WTC11 (cell line): Measurements from ENCODE around the gene ZNF467. TPM values are rescaled to one million over a fixed set of nuclear protein-coding genes. Genes with fewer than 3 reads are reported as not detected.

Experiments
- ATAC-seq: fragments of 200-7000 bp; cut with Tn5 transposase; 2 replicates; pipeline ENCODE4 v1.10.0; 2021; ENCODE audit warnings: mild to moderate bottlenecking, moderate library complexity
- CTCF ChIA-PET: fragments of 300-600 bp; sonication (Branson Sonifier 250); formaldehyde crosslinking; loops from one replicate; lab custom pipeline; 2021; ENCODE audit warnings: antibody characterized with exemption; lab: Charles Lee
- POLR2A ChIA-PET: fragments of 350-600 bp; sonication (Branson Sonifier 250); formaldehyde crosslinking; loops from one replicate; lab custom pipeline; 2021; ENCODE audit warnings: antibody characterized with exemption; lab: Charles Lee
- DNase-seq: peaks from one replicate; pipeline ENCODE4 v3.0.0; 2021; ENCODE audit warnings: low spot score
- H3K27ac Mint-ChIP-seq: 2 replicates; pipeline ENCODE4 v1.8.0; 2021; ENCODE audit warnings: mixed read lengths
- H3K27me3 Mint-ChIP-seq: 2 replicates; pipeline ENCODE4 v1.8.0; 2021; ENCODE audit warnings: low read depth, mild to moderate bottlenecking, moderate library complexity, mixed read lengths
- H3K36me3 Mint-ChIP-seq: 2 replicates; pipeline ENCODE4 v1.8.0; 2021; ENCODE audit warnings: mixed read lengths
- H3K4me1 Mint-ChIP-seq: 2 replicates; pipeline ENCODE4 v1.8.0; 2022; ENCODE audit warnings: mixed read lengths
- H3K4me3 Mint-ChIP-seq: 2 replicates; pipeline ENCODE4 v1.8.0; 2021; ENCODE audit warnings: mild to moderate bottlenecking, moderate library complexity, mixed read lengths
- H3K9me3 Mint-ChIP-seq: 2 replicates; pipeline ENCODE4 v1.8.0; 2021; ENCODE audit warnings: mixed read lengths
- CREM ChIP-seq: sonication (generic); formaldehyde crosslinking; IDR thresholded peaks from 2 replicates; pipeline ENCODE4 v1.8.1; 2022; ENCODE audit warnings: mild to moderate bottlenecking, missing genetic modification reagents, moderate library complexity
- FOXP1 ChIP-seq: sonication (generic); formaldehyde crosslinking; IDR thresholded peaks from 2 replicates; pipeline ENCODE4 v1.8.0; 2022; ENCODE audit warnings: missing genetic modification reagents, mild to moderate bottlenecking, moderate library complexity, borderline replicate concordance
- GRHL2 ChIP-seq: fragments of 250-450 bp; sonication (Bioruptor Pico); IDR thresholded peaks from 2 replicates; pipeline ENCODE4 v1.8.0; 2022; ENCODE audit warnings: mild to moderate bottlenecking, moderate library complexity; ENCODE audit not compliant: insufficient replicate concordance, severe bottlenecking
- JUN ChIP-seq: sonication (generic); formaldehyde crosslinking; IDR thresholded peaks from 2 replicates; pipeline ENCODE4 v1.8.0; 2023; ENCODE audit warnings: mild to moderate bottlenecking, missing genetic modification reagents
- NR1H2 ChIP-seq: sonication (generic); formaldehyde crosslinking; IDR thresholded peaks from 2 replicates; pipeline ENCODE4 v1.9.0; 2021; ENCODE audit warnings: mild to moderate bottlenecking, moderate library complexity, missing genetic modification reagents
- NR2C2 ChIP-seq: sonication (generic); formaldehyde crosslinking; IDR thresholded peaks from 2 replicates; pipeline ENCODE4 v1.8.0; 2022; ENCODE audit warnings: mild to moderate bottlenecking, missing genetic modification reagents
- SMAD3 ChIP-seq: sonication (generic); formaldehyde crosslinking; IDR thresholded peaks from 2 replicates; pipeline ENCODE4 v1.8.0; 2022; ENCODE audit warnings: missing genetic modification reagents, mild to moderate bottlenecking, borderline replicate concordance
- SMAD4 ChIP-seq: sonication (generic); formaldehyde crosslinking; IDR thresholded peaks from 2 replicates; pipeline ENCODE4 v1.8.0; 2022; ENCODE audit warnings: mild to moderate bottlenecking, missing genetic modification reagents
- SP1 ChIP-seq: sonication (generic); formaldehyde crosslinking; conservative IDR thresholded peaks from 2 replicates; pipeline ENCODE4 v1.8.1; 2022; ENCODE audit warnings: missing genetic modification reagents
- TP53 ChIP-seq: sonication (generic); formaldehyde crosslinking; IDR thresholded peaks from 2 replicates; pipeline ENCODE4 v1.8.1; 2023; ENCODE audit warnings: mild to moderate bottlenecking, missing genetic modification reagents
- ZNF121 ChIP-seq: sonication (generic); formaldehyde crosslinking; IDR thresholded peaks from 2 replicates; pipeline ENCODE4 v1.8.0; 2023; ENCODE audit warnings: missing genetic modification reagents
- ZNF232 ChIP-seq: sonication (generic); formaldehyde crosslinking; IDR thresholded peaks from 2 replicates; pipeline ENCODE4 v1.8.0; 2022; ENCODE audit warnings: mild to moderate bottlenecking, missing genetic modification reagents
- total RNA-seq: library from RNA; stranded (reverse); gene quantifications from 3 replicates; pipeline ENCODE4 v1.2.3, GENCODE V29; 2021
- TF ChIP-seq, protein P1 (sequence below): sonication (generic); formaldehyde crosslinking; IDR thresholded peaks from 2 replicates; pipeline ENCODE4 v1.8.1; 2023; ENCODE audit warnings: mild to moderate bottlenecking, missing genetic modification reagents, moderate library complexity
- TF ChIP-seq, protein P2 (sequence below): sonication (generic); formaldehyde crosslinking; IDR thresholded peaks from 2 replicates; pipeline ENCODE4 v1.8.1; 2022; ENCODE audit warnings: mild to moderate bottlenecking, moderate library complexity, missing genetic modification reagents
- TF ChIP-seq, protein P3 (sequence below): fragments of 250-450 bp; sonication (Bioruptor Pico); IDR thresholded peaks from 2 replicates; pipeline ENCODE4 v1.9.0; 2021; ENCODE audit warnings: mild to moderate bottlenecking
- TF ChIP-seq, protein P4 (sequence below): fragments of 250-450 bp; sonication (Bioruptor Pico); IDR thresholded peaks from 2 replicates; pipeline ENCODE4 v1.9.0; 2021; ENCODE audit warnings: mild to moderate bottlenecking, borderline replicate concordance
- TF ChIP-seq, protein P5 (sequence below): sonication (generic); formaldehyde crosslinking; conservative IDR thresholded peaks from 2 replicates; pipeline ENCODE4 v1.8.1; 2023; ENCODE audit warnings: mild to moderate bottlenecking, low read depth, missing genetic modification reagents, moderate library complexity
- TF ChIP-seq, protein P6 (sequence below): sonication (generic); formaldehyde crosslinking; IDR thresholded peaks from 2 replicates; pipeline ENCODE4 v1.8.1; 2022; ENCODE audit warnings: missing genetic modification reagents, borderline replicate concordance

ZNF467 gene
- total RNA-seq, 1 experiment from 2014 or later, result 0.70 TPM

DNA sequence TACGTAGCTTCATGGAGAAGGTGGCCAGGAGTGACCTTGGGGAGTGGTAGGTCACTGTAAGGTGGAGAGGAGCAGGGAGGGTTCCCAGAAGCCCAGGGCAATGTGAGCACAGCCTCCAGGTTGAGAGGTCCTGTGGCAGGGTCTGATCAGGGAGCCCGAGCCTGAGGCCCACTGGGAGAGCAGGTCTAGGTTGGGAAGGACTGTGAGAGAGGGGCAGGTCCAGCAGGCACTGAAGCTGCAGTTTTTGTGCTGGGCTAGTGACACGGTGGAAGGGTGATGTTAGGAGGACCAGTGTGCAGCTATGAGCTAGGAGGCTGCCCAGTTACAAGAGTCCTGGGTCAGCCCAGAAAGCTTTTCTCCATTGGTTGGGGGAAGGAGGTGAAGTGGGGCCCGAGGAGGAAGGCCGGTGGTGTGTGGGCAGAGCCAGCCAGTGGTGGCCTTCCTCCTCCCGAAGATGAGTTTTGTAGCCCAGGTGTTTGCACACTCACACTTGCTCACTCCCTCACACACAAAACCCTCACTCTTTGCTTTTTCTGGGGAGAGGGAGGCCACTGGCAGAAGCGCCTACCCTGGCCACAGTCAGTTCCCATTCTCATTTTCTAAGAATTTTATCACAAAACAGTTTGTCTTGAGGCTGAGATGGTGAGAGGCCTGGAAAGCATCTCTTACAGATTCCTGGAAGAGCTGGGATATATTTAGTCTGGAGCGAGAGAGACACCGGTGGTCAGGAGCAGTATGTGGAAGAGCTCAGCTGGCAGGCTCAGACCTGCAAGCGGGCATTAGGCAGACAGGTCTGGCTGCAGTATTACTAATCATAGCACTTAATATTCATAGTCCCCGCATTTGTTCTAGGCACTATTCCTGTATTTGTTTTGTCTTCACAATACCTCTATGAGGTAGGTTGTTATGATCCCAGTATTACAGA is 57.1 kb downstream of the ZNF467 start:
- H3K27me3 Mint-ChIP-seq, result peaks cover 18% of the 10 kb centered on the region

DNA sequence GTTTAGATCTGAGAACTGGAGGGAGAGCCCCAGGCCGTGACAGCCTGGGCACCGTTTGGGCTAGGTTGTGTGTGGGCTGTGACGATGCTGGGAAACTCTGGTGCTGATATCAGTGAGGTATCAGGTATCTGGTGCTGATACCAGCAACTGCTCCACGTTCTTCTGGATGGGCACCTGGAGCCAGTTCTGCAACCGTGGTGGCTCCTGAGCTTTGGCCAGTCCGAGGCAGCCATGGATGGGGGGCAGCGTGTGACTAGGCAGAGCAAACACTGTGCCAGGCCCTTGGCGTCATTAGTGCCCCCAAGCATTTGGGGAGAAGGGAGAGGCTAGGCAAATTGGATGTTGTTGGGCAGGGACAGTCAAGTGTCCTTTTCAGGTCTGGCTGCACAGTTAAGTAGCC is 57.9 kb downstream of the ZNF467 start:
- Mint-ChIP-seq H3K4me3 (peak overlapping the region; percentile 88), H3K27me3 (peaks cover 26% of the 10 kb centered on the region), H3K27ac (0 out of 2 replicates have a peak overlapping the region, but pooled peaks have one; percentile 4), H3K4me1 (peaks cover 14% of the 10 kb centered on the region), H3K9me3 (peaks cover 17% of the 10 kb centered on the region), H3K36me3 (peaks cover 18% of the 10 kb centered on the region)
- DNase-seq (no peak), ATAC-seq (no peak)
- ChIA-PET CTCF (interaction anchor here (3.5 to 3.8 kb wide), 2 partner anchors 27 to 53 kb away, joined by 15 to 28 read pairs; no protein-coding TSS in a partner anchor), POLR2A (no interaction called here)
- TF ChIP-seq TP53 (CRISPR knock-in tag) (no peak), GRHL2 (CRISPR knock-in tag) (no peak), FOXP1 (CRISPR knock-in tag) (no peak), NR1H2 (no peak), JUN (CRISPR knock-in tag) (no peak), ZNF121 (CRISPR knock-in tag) (no peak), CREM (CRISPR knock-in tag) (no peak), SMAD3 (no peak), SMAD4 (CRISPR knock-in tag) (no peak), NR2C2 (CRISPR knock-in tag) (no peak)
- TF ChIP-seq, protein P1, sequence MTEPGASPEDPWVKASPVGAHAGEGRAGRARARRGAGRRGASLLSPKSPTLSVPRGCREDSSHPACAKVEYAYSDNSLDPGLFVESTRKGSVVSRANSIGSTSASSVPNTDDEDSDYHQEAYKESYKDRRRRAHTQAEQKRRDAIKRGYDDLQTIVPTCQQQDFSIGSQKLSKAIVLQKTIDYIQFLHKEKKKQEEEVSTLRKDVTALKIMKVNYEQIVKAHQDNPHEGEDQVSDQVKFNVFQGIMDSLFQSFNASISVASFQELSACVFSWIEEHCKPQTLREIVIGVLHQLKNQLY (CRISPR knock-in tag), result no peak
- TF ChIP-seq, protein P2, sequence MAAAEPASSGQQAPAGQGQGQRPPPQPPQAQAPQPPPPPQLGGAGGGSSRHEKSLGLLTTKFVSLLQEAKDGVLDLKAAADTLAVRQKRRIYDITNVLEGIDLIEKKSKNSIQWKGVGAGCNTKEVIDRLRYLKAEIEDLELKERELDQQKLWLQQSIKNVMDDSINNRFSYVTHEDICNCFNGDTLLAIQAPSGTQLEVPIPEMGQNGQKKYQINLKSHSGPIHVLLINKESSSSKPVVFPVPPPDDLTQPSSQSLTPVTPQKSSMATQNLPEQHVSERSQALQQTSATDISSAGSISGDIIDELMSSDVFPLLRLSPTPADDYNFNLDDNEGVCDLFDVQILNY (CRISPR knock-in tag), result no peak
- TF ChIP-seq, protein P3, sequence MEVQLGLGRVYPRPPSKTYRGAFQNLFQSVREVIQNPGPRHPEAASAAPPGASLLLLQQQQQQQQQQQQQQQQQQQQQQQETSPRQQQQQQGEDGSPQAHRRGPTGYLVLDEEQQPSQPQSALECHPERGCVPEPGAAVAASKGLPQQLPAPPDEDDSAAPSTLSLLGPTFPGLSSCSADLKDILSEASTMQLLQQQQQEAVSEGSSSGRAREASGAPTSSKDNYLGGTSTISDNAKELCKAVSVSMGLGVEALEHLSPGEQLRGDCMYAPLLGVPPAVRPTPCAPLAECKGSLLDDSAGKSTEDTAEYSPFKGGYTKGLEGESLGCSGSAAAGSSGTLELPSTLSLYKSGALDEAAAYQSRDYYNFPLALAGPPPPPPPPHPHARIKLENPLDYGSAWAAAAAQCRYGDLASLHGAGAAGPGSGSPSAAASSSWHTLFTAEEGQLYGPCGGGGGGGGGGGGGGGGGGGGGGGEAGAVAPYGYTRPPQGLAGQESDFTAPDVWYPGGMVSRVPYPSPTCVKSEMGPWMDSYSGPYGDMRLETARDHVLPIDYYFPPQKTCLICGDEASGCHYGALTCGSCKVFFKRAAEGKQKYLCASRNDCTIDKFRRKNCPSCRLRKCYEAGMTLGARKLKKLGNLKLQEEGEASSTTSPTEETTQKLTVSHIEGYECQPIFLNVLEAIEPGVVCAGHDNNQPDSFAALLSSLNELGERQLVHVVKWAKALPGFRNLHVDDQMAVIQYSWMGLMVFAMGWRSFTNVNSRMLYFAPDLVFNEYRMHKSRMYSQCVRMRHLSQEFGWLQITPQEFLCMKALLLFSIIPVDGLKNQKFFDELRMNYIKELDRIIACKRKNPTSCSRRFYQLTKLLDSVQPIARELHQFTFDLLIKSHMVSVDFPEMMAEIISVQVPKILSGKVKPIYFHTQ (CRISPR knock-in tag), result no peak
- TF ChIP-seq, protein P4, sequence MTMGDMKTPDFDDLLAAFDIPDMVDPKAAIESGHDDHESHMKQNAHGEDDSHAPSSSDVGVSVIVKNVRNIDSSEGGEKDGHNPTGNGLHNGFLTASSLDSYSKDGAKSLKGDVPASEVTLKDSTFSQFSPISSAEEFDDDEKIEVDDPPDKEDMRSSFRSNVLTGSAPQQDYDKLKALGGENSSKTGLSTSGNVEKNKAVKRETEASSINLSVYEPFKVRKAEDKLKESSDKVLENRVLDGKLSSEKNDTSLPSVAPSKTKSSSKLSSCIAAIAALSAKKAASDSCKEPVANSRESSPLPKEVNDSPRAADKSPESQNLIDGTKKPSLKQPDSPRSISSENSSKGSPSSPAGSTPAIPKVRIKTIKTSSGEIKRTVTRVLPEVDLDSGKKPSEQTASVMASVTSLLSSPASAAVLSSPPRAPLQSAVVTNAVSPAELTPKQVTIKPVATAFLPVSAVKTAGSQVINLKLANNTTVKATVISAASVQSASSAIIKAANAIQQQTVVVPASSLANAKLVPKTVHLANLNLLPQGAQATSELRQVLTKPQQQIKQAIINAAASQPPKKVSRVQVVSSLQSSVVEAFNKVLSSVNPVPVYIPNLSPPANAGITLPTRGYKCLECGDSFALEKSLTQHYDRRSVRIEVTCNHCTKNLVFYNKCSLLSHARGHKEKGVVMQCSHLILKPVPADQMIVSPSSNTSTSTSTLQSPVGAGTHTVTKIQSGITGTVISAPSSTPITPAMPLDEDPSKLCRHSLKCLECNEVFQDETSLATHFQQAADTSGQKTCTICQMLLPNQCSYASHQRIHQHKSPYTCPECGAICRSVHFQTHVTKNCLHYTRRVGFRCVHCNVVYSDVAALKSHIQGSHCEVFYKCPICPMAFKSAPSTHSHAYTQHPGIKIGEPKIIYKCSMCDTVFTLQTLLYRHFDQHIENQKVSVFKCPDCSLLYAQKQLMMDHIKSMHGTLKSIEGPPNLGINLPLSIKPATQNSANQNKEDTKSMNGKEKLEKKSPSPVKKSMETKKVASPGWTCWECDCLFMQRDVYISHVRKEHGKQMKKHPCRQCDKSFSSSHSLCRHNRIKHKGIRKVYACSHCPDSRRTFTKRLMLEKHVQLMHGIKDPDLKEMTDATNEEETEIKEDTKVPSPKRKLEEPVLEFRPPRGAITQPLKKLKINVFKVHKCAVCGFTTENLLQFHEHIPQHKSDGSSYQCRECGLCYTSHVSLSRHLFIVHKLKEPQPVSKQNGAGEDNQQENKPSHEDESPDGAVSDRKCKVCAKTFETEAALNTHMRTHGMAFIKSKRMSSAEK (CRISPR knock-in tag), result no peak
- TF ChIP-seq, protein P5, sequence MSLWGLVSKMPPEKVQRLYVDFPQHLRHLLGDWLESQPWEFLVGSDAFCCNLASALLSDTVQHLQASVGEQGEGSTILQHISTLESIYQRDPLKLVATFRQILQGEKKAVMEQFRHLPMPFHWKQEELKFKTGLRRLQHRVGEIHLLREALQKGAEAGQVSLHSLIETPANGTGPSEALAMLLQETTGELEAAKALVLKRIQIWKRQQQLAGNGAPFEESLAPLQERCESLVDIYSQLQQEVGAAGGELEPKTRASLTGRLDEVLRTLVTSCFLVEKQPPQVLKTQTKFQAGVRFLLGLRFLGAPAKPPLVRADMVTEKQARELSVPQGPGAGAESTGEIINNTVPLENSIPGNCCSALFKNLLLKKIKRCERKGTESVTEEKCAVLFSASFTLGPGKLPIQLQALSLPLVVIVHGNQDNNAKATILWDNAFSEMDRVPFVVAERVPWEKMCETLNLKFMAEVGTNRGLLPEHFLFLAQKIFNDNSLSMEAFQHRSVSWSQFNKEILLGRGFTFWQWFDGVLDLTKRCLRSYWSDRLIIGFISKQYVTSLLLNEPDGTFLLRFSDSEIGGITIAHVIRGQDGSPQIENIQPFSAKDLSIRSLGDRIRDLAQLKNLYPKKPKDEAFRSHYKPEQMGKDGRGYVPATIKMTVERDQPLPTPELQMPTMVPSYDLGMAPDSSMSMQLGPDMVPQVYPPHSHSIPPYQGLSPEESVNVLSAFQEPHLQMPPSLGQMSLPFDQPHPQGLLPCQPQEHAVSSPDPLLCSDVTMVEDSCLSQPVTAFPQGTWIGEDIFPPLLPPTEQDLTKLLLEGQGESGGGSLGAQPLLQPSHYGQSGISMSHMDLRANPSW (CRISPR knock-in tag), result no peak

More for the DNA sequence above, 57.1 kb downstream of the ZNF467 start:
- ChIA-PET CTCF (interaction anchor here (0.6 to 3.8 kb wide), 5 partner anchors 12 to 92 kb away, joined by 3 to 28 read pairs (median 4); no protein-coding TSS in a partner anchor), POLR2A (no interaction called here)
- Mint-ChIP-seq H3K4me3 (peak overlapping the region; percentile 88), H3K9me3 (peaks cover 9% of the 10 kb centered on the region), H3K4me1 (peaks cover 14% of the 10 kb centered on the region), H3K36me3 (peaks cover 13% of the 10 kb centered on the region), H3K27ac (no peak overlapping the region)
- ATAC-seq, result no peak
- TF ChIP-seq ZNF232 (CRISPR knock-in tag) (no peak), SP1 (CRISPR knock-in tag) (no peak)
- TF ChIP-seq, protein P6, sequence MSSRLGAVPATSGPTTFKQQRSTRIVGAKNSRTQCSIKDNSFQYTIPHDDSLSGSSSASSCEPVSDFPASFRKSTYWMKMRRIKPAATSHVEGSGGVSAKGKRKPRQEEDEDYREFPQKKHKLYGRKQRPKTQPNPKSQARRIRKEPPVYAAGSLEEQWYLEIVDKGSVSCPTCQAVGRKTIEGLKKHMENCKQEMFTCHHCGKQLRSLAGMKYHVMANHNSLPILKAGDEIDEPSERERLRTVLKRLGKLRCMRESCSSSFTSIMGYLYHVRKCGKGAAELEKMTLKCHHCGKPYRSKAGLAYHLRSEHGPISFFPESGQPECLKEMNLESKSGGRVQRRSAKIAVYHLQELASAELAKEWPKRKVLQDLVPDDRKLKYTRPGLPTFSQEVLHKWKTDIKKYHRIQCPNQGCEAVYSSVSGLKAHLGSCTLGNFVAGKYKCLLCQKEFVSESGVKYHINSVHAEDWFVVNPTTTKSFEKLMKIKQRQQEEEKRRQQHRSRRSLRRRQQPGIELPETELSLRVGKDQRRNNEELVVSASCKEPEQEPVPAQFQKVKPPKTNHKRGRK, result no peak
- DNase-seq, result no peak
